Stomach (tissue), 4 donors: ENCODE measurements around the gene CIT.

Experiments
- CTCF ChIP-seq, 7 experiments: fragments of 450-650 bp in 4 of 7; fragments of 200-600 bp in 3 of 7; sonication (generic) in 3 of 7; IDR thresholded peaks; one replicate each; pipeline ENCODE4 v1.5.1; 2016 to 2019; ENCODE audit warnings: antibody characterized with exemption in 7 of 7, control low read depth in 2 of 7, mild to moderate bottlenecking in 1 of 7
- POLR2A ChIP-seq, 4 donors: fragments of 450-650 bp; IDR thresholded peaks; one replicate each; pipeline ENCODE4 v1.6.1; 2016; ENCODE audit warnings: antibody characterized with exemption in 4 of 4, control low read depth in 2 of 4, mild to moderate bottlenecking in 1 of 4, moderate library complexity in 1 of 4
- POLR2AphosphoS5 ChIP-seq, 3 donors: sonication (generic); formaldehyde crosslinking; IDR thresholded peaks; one replicate each; pipeline ENCODE4 v1.6.1; 2016; ENCODE audit warnings: antibody characterized with exemption in 3 of 3

DNA sequence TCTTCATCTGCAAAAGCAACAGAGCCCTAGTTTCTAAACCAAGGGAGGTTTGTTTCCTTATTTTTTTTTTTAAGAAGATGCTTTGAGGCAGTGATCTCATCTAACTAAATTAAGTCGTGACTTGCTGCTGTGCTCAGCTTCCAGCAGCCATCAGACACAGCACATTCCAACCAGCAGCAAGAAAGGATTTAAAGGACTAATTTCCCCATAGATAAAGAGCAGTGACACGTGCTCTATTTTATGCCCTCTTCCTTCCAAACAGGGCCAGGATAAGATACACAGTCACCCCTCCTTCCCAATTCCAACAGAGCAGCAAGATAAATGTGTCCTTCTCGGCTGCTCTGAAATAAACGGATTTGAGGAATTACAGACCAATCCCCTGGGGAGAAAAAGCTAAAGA is 127.5 kb downstream of the CIT start:
- TF ChIP-seq CTCF (IDR thresholded peaks at IDR 0.05) (no peak), POLR2A (IDR thresholded peaks at IDR 0.05) (no peak), POLR2AphosphoS5 (IDR thresholded peaks at IDR 0.05) (no peak)
